K562 (cell line): ENCODE measurements around the gene SLC9B2. TPM values are rescaled to one million over a fixed set of nuclear protein-coding genes. Genes with fewer than 3 reads are reported as not detected.

Experiments used
- ATAC-seq: fragments of 200-7000 bp; cut with Tn5 transposase; 3 replicates; pipeline ENCODE4 v1.9.1; 2020; ENCODE audit warnings: moderate library complexity
- BruUV-seq: library from RNA; stranded (reverse); fragments of 400-500 nt; replicated peaks from 2 replicates; lab custom pipeline; 2021; lab: Mats Ljungman, UMichigan
- CTCF ChIA-PET: fragments of 300-600 bp; formaldehyde crosslinking; extraction: SDS; loops from one replicate; lab custom pipeline; 2021; ENCODE audit warnings: low intra/inter-chr PET ratio; lab: Yijun Ruan, JAX
- POLR2A ChIA-PET: fragments of 300-600, 350-650 bp; sonication (Branson Sonifier 250); formaldehyde crosslinking; extraction: SDS; loops from one replicate; lab custom pipeline; 2021; ENCODE audit warnings: antibody characterized with exemption, inconsistent platforms; lab: Yijun Ruan, JAX
- DNase-seq, 4 experiments: peaks; one replicate each; pipeline versions ENCODE4 v3.0.0 to v3.0.0-alpha.2; 2011 to 2018; ENCODE audit warnings: low spot score in 3 of 4, mixed read lengths in 3 of 4; ENCODE audit errors: extremely low read depth in 1 of 4
- FAIRE-seq: peaks from 2 replicates; lab custom pipeline; 2011; peaks lifted over from hg19 to GRCh38; lab: Jason Lieb, UNC
- H2AFZ ChIP-seq: 2 replicates; pipeline ENCODE4 v1.6.0; 2011; ENCODE audit warnings: low read depth, low read length, control low read depth, inconsistent platforms
- H3K27ac ChIP-seq: fragments of 200-600 bp; 3 replicates; pipeline ENCODE4 v1.8.0; 2011; ENCODE audit warnings: low read depth, mild to moderate bottlenecking, control low read depth, inconsistent platforms, low read length, moderate library complexity, mixed read lengths; ENCODE audit errors: extremely low read depth
- H3K27me3 ChIP-seq, 2 experiments: fragments of 300-600 bp in 1 of 2; 2 replicates in 1 of 2; 3 replicates in 1 of 2; pipeline versions ENCODE4 v1.6.0 to v1.8.0; 2011; ENCODE audit warnings: inconsistent platforms in 2 of 2, low read length in 2 of 2, mild to moderate bottlenecking in 1 of 2, mixed read lengths in 1 of 2, moderate library complexity in 1 of 2; ENCODE audit not compliant: control insufficient read depth in 2 of 2, insufficient read depth in 2 of 2
- H3K36me3 ChIP-seq: fragments of 300-600 bp; 3 replicates; pipeline ENCODE4 v1.8.0; 2011; ENCODE audit warnings: mild to moderate bottlenecking, low read length, inconsistent platforms; ENCODE audit not compliant: control insufficient read depth, insufficient read depth
- H3K4me1 ChIP-seq, 2 experiments: fragments of 200-600 bp in 1 of 2; replicated peaks in 1 of 2; 2 replicates in 1 of 2; 3 replicates in 1 of 2; pipeline versions ENCODE4 v1.5.1 to v1.8.0; 2011; ENCODE audit warnings: inconsistent platforms in 2 of 2, low read length in 2 of 2, mild to moderate bottlenecking in 1 of 2, mixed read lengths in 1 of 2, moderate library complexity in 1 of 2; ENCODE audit not compliant: control insufficient read depth in 2 of 2, insufficient read depth in 2 of 2
- H3K4me2 ChIP-seq: 2 replicates; pipeline ENCODE4 v1.6.1; 2011; ENCODE audit warnings: low read length, control low read depth, inconsistent platforms, mixed read lengths; ENCODE audit not compliant: insufficient read depth
- H3K4me3 ChIP-seq: fragments of 200-600 bp; sonication (generic), shearing (Covaris generic); 2 replicates; pipeline ENCODE4 v1.5.1; 2016; ENCODE audit warnings: control low read depth, inconsistent platforms
- H3K79me2 ChIP-seq: fragments of 200-600 bp; 3 replicates; pipeline ENCODE4 v1.8.0; 2011; ENCODE audit warnings: low read length, inconsistent platforms; ENCODE audit not compliant: control insufficient read depth, insufficient read depth
- H3K9ac ChIP-seq, 2 experiments: 2 replicates each; pipeline versions ENCODE4 v1.6.0 to v1.6.1; 2011; ENCODE audit warnings: low read depth in 2 of 2, low read length in 2 of 2, control low read depth in 1 of 2, inconsistent platforms in 1 of 2, mild to moderate bottlenecking in 1 of 2, mixed read lengths in 1 of 2; ENCODE audit not compliant: insufficient read depth in 1 of 2
- H3K9me1 ChIP-seq: one replicate; pipeline ENCODE4 v1.6.0; 2011; ENCODE audit warnings: inconsistent platforms, mild to moderate bottlenecking, low read length, moderate library complexity; ENCODE audit not compliant: control insufficient read depth, insufficient read depth
- H3K9me3 ChIP-seq: replicated peaks from 2 replicates; pipeline ENCODE4 v1.5.1; 2011; ENCODE audit warnings: low read depth, low read length, inconsistent platforms; ENCODE audit not compliant: control insufficient read depth, insufficient read depth
- H4K20me1 ChIP-seq: replicated peaks from 2 replicates; pipeline ENCODE4 v1.6.1; 2011; ENCODE audit warnings: low read length, inconsistent platforms, mixed read lengths; ENCODE audit not compliant: control insufficient read depth, insufficient read depth
- ATF7 ChIP-seq: fragments of 450-650 bp; IDR thresholded peaks from 2 replicates; pipeline ENCODE4 v1.7.1; 2014; ENCODE audit warnings: mild to moderate bottlenecking, moderate library complexity
- BMI1 ChIP-seq: fragments of 150-350 bp; IDR thresholded peaks from 2 replicates; pipeline ENCODE4 v1.6.1; 2014; ENCODE audit warnings: low read length
- CAMTA2 ChIP-seq: fragments of 250-450 bp; sonication (Bioruptor Pico); conservative IDR thresholded peaks from 2 replicates; pipeline ENCODE4 v1.5.1; 2022
- DNMT1 ChIP-seq: fragments of 450-650 bp; IDR thresholded peaks from 2 replicates; pipeline ENCODE4 v1.6.1; 2016; ENCODE audit warnings: antibody characterized with exemption, mild to moderate bottlenecking
- ELF4 ChIP-seq: fragments of 450-650 bp; formaldehyde crosslinking; IDR thresholded peaks from 2 replicates; pipeline ENCODE4 v1.4.0; 2022; ENCODE audit warnings: missing genetic modification characterization
- FUS ChIP-seq: fragments of 200-400 bp; formaldehyde crosslinking; optimal IDR thresholded peaks from 2 replicates; pipeline ENCODE3; 2017; ENCODE audit warnings: low read depth, low read length
- PHF21A ChIP-seq: fragments of 450-650 bp; IDR thresholded peaks from 2 replicates; pipeline ENCODE4 v1.6.1; 2017; ENCODE audit warnings: low read depth, borderline replicate concordance
- RFX5 ChIP-seq: IDR thresholded peaks from 2 replicates; pipeline ENCODE4 v1.6.1; 2011; ENCODE audit warnings: low read depth, mild to moderate bottlenecking, improper control_type of control experiment, low read length
- ZFP36 ChIP-seq: fragments of 150-350 bp; IDR thresholded peaks from 2 replicates; pipeline ENCODE4 v1.6.1; 2018; ENCODE audit warnings: low read length, low read depth; ENCODE audit not compliant: partially characterized antibody
- ZNF121 ChIP-seq: sonication (generic); formaldehyde crosslinking; conservative IDR thresholded peaks from 2 replicates; pipeline ENCODE4 v1.8.0; 2022; ENCODE audit warnings: missing genetic modification reagents
- ZNF253 ChIP-seq: fragments of 250-450 bp; sonication (Bioruptor Pico); conservative IDR thresholded peaks from 2 replicates; pipeline ENCODE4 v1.6.1; 2021; ENCODE audit warnings: mild to moderate bottlenecking
- WGBS: fragments of 100-300 bp; shearing (Covaris generic); methylation state at CpG from one replicate; pipeline ENCODE4 v1.1.6; 2016; ENCODE audit warnings: low coverage, mixed read lengths; ENCODE audit not compliant: insufficient coverage; ENCODE audit errors: missing lambda C conversion rate; 5-methylcytosine and 5-hydroxymethylcytosine counted together
- in situ Hi-C: fragments of 300-500 bp; cut with MboI; formaldehyde crosslinking; loops from 4 replicates; pipeline ENCODE4 v1.15.0; 2018; ENCODE audit warnings: inconsistent platforms, mixed read lengths
- intact Hi-C: fragments of 100-400 bp; cut with micrococcal nuclease; formaldehyde crosslinking; loops from 2 replicates; pipeline ENCODE4 v1.14.2; 2022
- polyA plus RNA-seq, 8 experiments: library from polyadenylated mRNA; depleted of rRNA in 4 of 8; stranded (reverse) in 5 of 8; unstranded in 3 of 8; fragments of >200 nt; fragmentation: Nextera tagmentation in 2 of 8; fragmentation: Illumina TruSeq in 1 of 8; extraction: Ambion mirVana in 2 of 8; extraction: Trizol in 1 of 8; gene quantifications; 2 replicates each; pipeline versions ENCODE4 v1.2.1 to v1.2.3, GENCODE V29; 2011 to 2014; ENCODE audit warnings: inconsistent platforms in 1 of 8, missing spikeins in 1 of 8
- total RNA-seq, 7 experiments: library from RNA; depleted of rRNA in 6 of 7; stranded (reverse); fragments of >200 nt in 6 of 7; fragmentation: Illumina TruSeq in 2 of 7; extraction: Trizol in 2 of 7; gene quantifications; 2 replicates each; pipeline versions ENCODE4 v1.2.1 to v1.2.3, GENCODE V29; 2011 to 2021; ENCODE audit warnings: low replicate concordance in 1 of 7
- TF ChIP-seq, protein P1 (sequence below): fragments of 450-650 bp; IDR thresholded peaks from 2 replicates; pipeline ENCODE4 v1.6.1; 2016
- TF ChIP-seq, protein P2 (sequence below): fragments of 250-450 bp; sonication (Bioruptor Pico); IDR thresholded peaks from 2 replicates; pipeline ENCODE4 v1.5.0; 2021
- TF ChIP-seq, protein P3 (sequence below): fragments of 250-450 bp; sonication (Bioruptor Pico); IDR thresholded peaks from 2 replicates; pipeline ENCODE4 v1.5.0; 2020; ENCODE audit warnings: mild to moderate bottlenecking
- TF ChIP-seq, protein P4 (sequence below): fragments of 250-450 bp; sonication (Bioruptor Pico); IDR thresholded peaks from 2 replicates; pipeline ENCODE4 v1.8.0; 2022; ENCODE audit warnings: inconsistent platforms, mild to moderate bottlenecking, moderate library complexity, borderline replicate concordance

The SLC9B2 gene
- total and polyA plus RNA-seq, 9 of the 15 experiments (the other 6 are each of a cell fraction or from before 2014, with no cell fraction given), result 6.6 to 14.6 (median 11.4) TPM

DNA sequence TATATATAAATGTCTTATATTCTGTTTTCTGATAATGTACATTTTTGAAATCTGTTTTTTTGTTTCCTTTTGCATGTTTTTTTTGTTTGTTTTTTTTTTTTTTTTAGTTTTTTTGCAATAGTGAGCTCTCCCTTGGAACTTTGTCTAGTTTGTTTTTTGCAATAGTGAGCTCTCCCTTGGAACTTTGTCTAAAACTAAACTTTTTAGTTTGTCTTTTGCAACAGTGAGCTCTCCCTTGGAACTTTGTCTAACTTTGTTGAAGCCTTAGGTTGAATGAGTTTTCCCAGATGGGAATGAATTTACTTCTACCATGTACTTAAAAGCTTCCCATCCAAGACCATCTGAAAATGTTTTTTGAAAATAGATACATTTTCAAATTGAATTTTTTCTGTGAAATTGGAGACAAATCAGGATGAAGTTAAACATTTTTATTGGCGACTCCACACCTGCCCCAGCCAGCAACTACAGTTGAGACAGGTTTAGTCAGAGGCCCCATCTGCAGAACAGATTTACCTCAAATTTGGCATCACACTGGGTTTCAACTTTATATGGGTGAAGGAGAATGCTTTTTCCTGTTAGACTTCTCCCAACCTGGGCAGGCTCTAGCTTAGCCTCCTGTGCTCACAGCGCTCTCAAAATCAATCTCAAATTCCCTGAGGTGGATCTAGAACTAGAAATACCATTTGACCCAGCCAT lies 16.0 kb downstream of the SLC9B2 start:
- H2AFZ ChIP-seq, result no peak overlapping the region
- no peaks in the 10 kb centered on the region for H3K79me2 ChIP-seq
- no peak for FAIRE-seq
- no TSS peak for BruUV-seq
- in situ Hi-C loops (no loop called here), intact Hi-C loops (no loop called here)
- DNase-seq, result no peak
- no peaks in the 10 kb centered on the region for H3K4me1 ChIP-seq
- ATAC-seq, result no peak
- no peaks in the 10 kb centered on the region for H3K27me3 ChIP-seq
- H3K27ac ChIP-seq, result no peak overlapping the region
- WGBS, result 100% methylated on average over 2 of the region's 2 CpGs
- POLR2A ChIA-PET, result no interaction called here
- H3K36me3 ChIP-seq, result peaks cover 11% of the 10 kb centered on the region; the same call in 1 of the 3 replicates
- H4K20me1 ChIP-seq, result no peaks in the 10 kb centered on the region
- H3K4me2 ChIP-seq, result no peak overlapping the region
- no peak overlapping the region for H3K9ac ChIP-seq
- CTCF ChIA-PET, result no interaction called here
- no peaks in the 10 kb centered on the region for H3K9me1 ChIP-seq
- H3K4me3 ChIP-seq, result no peak overlapping the region
- H3K9me3 ChIP-seq, result no peaks in the 10 kb centered on the region
- TF ChIP-seq PHF21A (no peak), ZNF253 (CRISPR knock-in tag) (no peak), FUS (no peak), RFX5 (no peak), ZFP36 (no peak), ATF7 (no peak), CAMTA2 (CRISPR knock-in tag) (no peak), ELF4 (CRISPR knock-in tag) (no peak), DNMT1 (no peak), ZNF121 (CRISPR knock-in tag) (no peak), BMI1 (no peak)
- TF ChIP-seq, protein P1, sequence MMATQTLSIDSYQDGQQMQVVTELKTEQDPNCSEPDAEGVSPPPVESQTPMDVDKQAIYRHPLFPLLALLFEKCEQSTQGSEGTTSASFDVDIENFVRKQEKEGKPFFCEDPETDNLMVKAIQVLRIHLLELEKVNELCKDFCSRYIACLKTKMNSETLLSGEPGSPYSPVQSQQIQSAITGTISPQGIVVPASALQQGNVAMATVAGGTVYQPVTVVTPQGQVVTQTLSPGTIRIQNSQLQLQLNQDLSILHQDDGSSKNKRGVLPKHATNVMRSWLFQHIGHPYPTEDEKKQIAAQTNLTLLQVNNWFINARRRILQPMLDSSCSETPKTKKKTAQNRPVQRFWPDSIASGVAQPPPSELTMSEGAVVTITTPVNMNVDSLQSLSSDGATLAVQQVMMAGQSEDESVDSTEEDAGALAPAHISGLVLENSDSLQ, result no peak
- TF ChIP-seq, protein P2, sequence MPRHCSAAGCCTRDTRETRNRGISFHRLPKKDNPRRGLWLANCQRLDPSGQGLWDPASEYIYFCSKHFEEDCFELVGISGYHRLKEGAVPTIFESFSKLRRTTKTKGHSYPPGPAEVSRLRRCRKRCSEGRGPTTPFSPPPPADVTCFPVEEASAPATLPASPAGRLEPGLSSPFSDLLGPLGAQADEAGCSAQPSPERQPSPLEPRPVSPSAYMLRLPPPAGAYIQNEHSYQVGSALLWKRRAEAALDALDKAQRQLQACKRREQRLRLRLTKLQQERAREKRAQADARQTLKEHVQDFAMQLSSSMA, result no peak
- TF ChIP-seq, protein P3, sequence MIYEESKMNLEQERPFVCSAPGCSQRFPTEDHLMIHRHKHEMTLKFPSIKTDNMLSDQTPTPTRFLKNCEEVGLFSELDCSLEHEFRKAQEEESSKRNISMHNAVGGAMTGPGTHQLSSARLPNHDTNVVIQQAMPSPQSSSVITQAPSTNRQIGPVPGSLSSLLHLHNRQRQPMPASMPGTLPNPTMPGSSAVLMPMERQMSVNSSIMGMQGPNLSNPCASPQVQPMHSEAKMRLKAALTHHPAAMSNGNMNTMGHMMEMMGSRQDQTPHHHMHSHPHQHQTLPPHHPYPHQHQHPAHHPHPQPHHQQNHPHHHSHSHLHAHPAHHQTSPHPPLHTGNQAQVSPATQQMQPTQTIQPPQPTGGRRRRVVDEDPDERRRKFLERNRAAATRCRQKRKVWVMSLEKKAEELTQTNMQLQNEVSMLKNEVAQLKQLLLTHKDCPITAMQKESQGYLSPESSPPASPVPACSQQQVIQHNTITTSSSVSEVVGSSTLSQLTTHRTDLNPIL (CRISPR knock-in tag), result no peak
- TF ChIP-seq, protein P4, sequence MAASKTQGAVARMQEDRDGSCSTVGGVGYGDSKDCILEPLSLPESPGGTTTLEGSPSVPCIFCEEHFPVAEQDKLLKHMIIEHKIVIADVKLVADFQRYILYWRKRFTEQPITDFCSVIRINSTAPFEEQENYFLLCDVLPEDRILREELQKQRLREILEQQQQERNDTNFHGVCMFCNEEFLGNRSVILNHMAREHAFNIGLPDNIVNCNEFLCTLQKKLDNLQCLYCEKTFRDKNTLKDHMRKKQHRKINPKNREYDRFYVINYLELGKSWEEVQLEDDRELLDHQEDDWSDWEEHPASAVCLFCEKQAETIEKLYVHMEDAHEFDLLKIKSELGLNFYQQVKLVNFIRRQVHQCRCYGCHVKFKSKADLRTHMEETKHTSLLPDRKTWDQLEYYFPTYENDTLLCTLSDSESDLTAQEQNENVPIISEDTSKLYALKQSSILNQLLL, result no peak
